NK-92 (cell line): Measurements from ENCODE around the gene KAZALD1.

Source experiments
- DNase-seq: peaks from one replicate; lab custom pipeline; 2025; ENCODE audit not compliant: unreplicated experiment; lab: John Stamatoyannopoulos, UW

KAZALD1 gene

GRCh38 chr10:101046332-101047238, 15.2 kb upstream of the KAZALD1 start:
- DNase-seq, result no peak

- DNase-seq, result no peak
These were observed 14.5 kb upstream of the KAZALD1 start for GRCh38 chr10:101047268-101047667.

GRCh38 chr10:101047961-101048892, 13.6 kb upstream of the KAZALD1 start:
- DNase-seq, result no peak

GRCh38 chr10:101050208-101051069, 11.3 kb upstream of the KAZALD1 start:
- no peak for DNase-seq

GRCh38 chr10:101052285-101052684, 9.5 kb upstream of the KAZALD1 start:
- DNase-seq, result no peak

GRCh38 chr10:101053516-101053915, 8.3 kb upstream of the KAZALD1 start:
- no peak for DNase-seq

GRCh38 chr10:101054351-101054750, 7.4 kb upstream of the KAZALD1 start:
- DNase-seq, result no peak

GRCh38 chr10:101054876-101055275, 6.9 kb upstream of the KAZALD1 start:
- DNase-seq, result no peak

- DNase-seq, result no peak
These were observed 6.4 kb upstream of the KAZALD1 start for GRCh38 chr10:101055411-101055810.

GRCh38 chr10:101056365-101057151, 5.2 kb upstream of the KAZALD1 start:
- DNase-seq, result no peak

- no peak for DNase-seq
These were observed 1.5 kb upstream of the KAZALD1 start for GRCh38 chr10:101060036-101060950.

GRCh38 chr10:101060951-101061623, 702 bp upstream of the KAZALD1 start:
- DNase-seq, result no peak

GRCh38 chr10:101062232-101063049, 652 bp downstream of the KAZALD1 start:
- no peak for DNase-seq

- DNase-seq, result no peak
These were observed 1.3 kb downstream of the KAZALD1 start for GRCh38 chr10:101063050-101063525.

GRCh38 chr10:101063548-101064414, 2.0 kb downstream of the KAZALD1 start:
- DNase-seq, result no peak

GRCh38 chr10:101064415-101065030, 2.7 kb downstream of the KAZALD1 start:
- no peak for DNase-seq
